SU-DHL-6 (cell line): ENCODE data around the gene MAP4.

Source experiments
- H2AFZ ChIP-seq: fragments of 200-600 bp; sonication (generic); 2 replicates; pipeline ENCODE4 v1.6.1; 2014; ENCODE audit warnings: low read depth, mild to moderate bottlenecking, moderate library complexity, mixed read lengths, antibody characterized with exemption, low read length; ENCODE audit not compliant: severe bottlenecking
- H3F3A ChIP-seq: fragments of 200-600 bp; shearing (Covaris generic); 2 replicates; pipeline ENCODE4 v1.6.0; 2016; ENCODE audit warnings: antibody characterized with exemption, mild to moderate bottlenecking; ENCODE audit not compliant: insufficient read depth
- H3K27ac ChIP-seq: fragments of 200-600 bp; sonication (generic); 2 replicates; pipeline ENCODE4 v1.5.1; 2016; ENCODE audit warnings: low read depth, mild to moderate bottlenecking, low read length, moderate library complexity, mixed read lengths
- H3K27me3 ChIP-seq: fragments of 200-600 bp; sonication (generic), shearing (Covaris generic); 2 replicates; pipeline ENCODE4 v1.6.0; 2014; ENCODE audit warnings: mild to moderate bottlenecking, low read length
- H3K36me3 ChIP-seq: fragments of 200-600 bp; sonication (generic); 2 replicates; pipeline ENCODE4 v1.6.1; 2014; ENCODE audit warnings: mild to moderate bottlenecking, low read length, mixed read lengths
- H3K4me2 ChIP-seq: fragments of 300-600, 200-600 bp; shearing (Covaris generic), sonication (generic); 2 replicates; pipeline ENCODE4 v1.6.0; 2014; ENCODE audit warnings: low read length, low read depth, mild to moderate bottlenecking; ENCODE audit not compliant: poor library complexity, severe bottlenecking
- H3K4me3 ChIP-seq: fragments of 200-600 bp; sonication (generic); 2 replicates; pipeline ENCODE4 v1.5.1; 2014; ENCODE audit warnings: antibody characterized with exemption, low read length, mild to moderate bottlenecking, mixed read lengths; ENCODE audit not compliant: insufficient read depth, poor library complexity, severe bottlenecking
- H3K79me2 ChIP-seq: fragments of 200-600 bp; sonication (generic); 2 replicates; pipeline ENCODE4 v1.6.1; 2014; ENCODE audit warnings: mild to moderate bottlenecking, low read length, moderate library complexity; ENCODE audit not compliant: insufficient read depth
- H3K9ac ChIP-seq: fragments of 200-600 bp; sonication (generic); 2 replicates; pipeline ENCODE4 v1.7.0; 2014; ENCODE audit warnings: mild to moderate bottlenecking, low read length
- H3K9me2 ChIP-seq: fragments of 200-600 bp; sonication (generic); replicated peaks from 2 replicates; pipeline ENCODE4 v1.6.1; 2014; ENCODE audit warnings: low read length; ENCODE audit not compliant: insufficient read depth
- H3K9me3 ChIP-seq: fragments of 200-600 bp; sonication (generic); 2 replicates; pipeline ENCODE4 v1.6.1; 2014; ENCODE audit warnings: low read length, mixed read lengths; ENCODE audit not compliant: insufficient read depth
- H4K20me1 ChIP-seq: fragments of 200-600 bp; sonication (generic); 2 replicates; pipeline ENCODE4 v1.6.1; 2014; ENCODE audit warnings: low read depth, mild to moderate bottlenecking, antibody characterized with exemption, low read length, moderate library complexity, mixed read lengths
- CTCF ChIP-seq: fragments of 200-600 bp; sonication (generic); IDR thresholded peaks from one replicate; pipeline ENCODE4 v1.5.1; 2017; ENCODE audit warnings: antibody characterized with exemption, mild to moderate bottlenecking, low read length, moderate library complexity; ENCODE audit not compliant: insufficient read depth, poor library complexity, severe bottlenecking
- EZH2phosphoT487 ChIP-seq: fragments of 200-600 bp; sonication (generic), shearing (Covaris generic); conservative IDR thresholded peaks from 2 replicates; pipeline ENCODE4 v1.6.1; 2018; ENCODE audit warnings: mild to moderate bottlenecking, antibody characterized with exemption, low read length, moderate library complexity, mixed read lengths

The MAP4 gene

GRCh38 chr3:47916696-47917095 is 99.5 kb downstream of the MAP4 start:
- no peak overlapping the region for H3K4me2 ChIP-seq
- no peaks in the 10 kb centered on the region for H3K9me2 ChIP-seq
- no peak overlapping the region for H2AFZ ChIP-seq
- H3K4me3 ChIP-seq = no peak overlapping the region
- H3K9ac ChIP-seq = no peak overlapping the region
- H3K36me3 ChIP-seq = peaks cover 3% of the 10 kb centered on the region; the same call in 1 of the 2 replicates
- H3K27me3 ChIP-seq = no peaks in the 10 kb centered on the region
- H3F3A ChIP-seq = no peaks in the 10 kb centered on the region
- H4K20me1 ChIP-seq = no peaks in the 10 kb centered on the region
- TF ChIP-seq EZH2phosphoT487 = no peak
- TF ChIP-seq CTCF = no peak
- H3K79me2 ChIP-seq = no peaks in the 10 kb centered on the region
- H3K27ac ChIP-seq = no peak overlapping the region
- no peaks in the 10 kb centered on the region for H3K9me3 ChIP-seq

GRCh38 chr3:47916201-47916600 is 100.0 kb downstream of the MAP4 start:
- Histone ChIP-seq H2AFZ (no peak overlapping the region), H3K9ac (no peak overlapping the region), H4K20me1 (no peaks in the 10 kb centered on the region), H3K9me3 (no peaks in the 10 kb centered on the region), H3K4me2 (no peak overlapping the region), H3K4me3 (no peak overlapping the region), H3K27ac (no peak overlapping the region), H3F3A (no peaks in the 10 kb centered on the region), H3K36me3 (peaks cover 3% of the 10 kb centered on the region; the same call in 1 of the 2 replicates), H3K79me2 (no peaks in the 10 kb centered on the region), H3K9me2 (no peaks in the 10 kb centered on the region), H3K27me3 (no peaks in the 10 kb centered on the region)
- TF ChIP-seq EZH2phosphoT487 (no peak), CTCF (no peak)

GRCh38 chr3:47912006-47912504 is 104.2 kb downstream of the MAP4 start:
- Histone ChIP-seq H3K36me3 (peaks cover 3% of the 10 kb centered on the region; the same call in 1 of the 2 replicates), H2AFZ (no peak overlapping the region), H3K79me2 (no peaks in the 10 kb centered on the region), H3K9ac (no peak overlapping the region), H4K20me1 (no peaks in the 10 kb centered on the region), H3K27ac (no peak overlapping the region), H3K4me2 (no peak overlapping the region), H3K9me2 (no peaks in the 10 kb centered on the region), H3K4me3 (no peak overlapping the region), H3F3A (no peaks in the 10 kb centered on the region), H3K9me3 (no peaks in the 10 kb centered on the region), H3K27me3 (no peaks in the 10 kb centered on the region)
- TF ChIP-seq EZH2phosphoT487 (no peak), CTCF (no peak)
